Activated CD4-positive, alpha-beta T cell treated with anti-CD3 and anti-CD28 coated beads, Interleukin-2, amount 50 U/mL, for 48 hours (primary cell): ENCODE measurements around the gene TMSB15A.
"Not testable (repeated sequence)": the region's sequence is repeated elsewhere in the genome, so short reads cannot be mapped to it uniquely, and the experiment has no call there.

Experiments
- DNase-seq, 2 experiments: peaks; one replicate each; pipeline ENCODE4 v3.0.0-alpha.2; 2020

Gene TMSB15A

DNA sequence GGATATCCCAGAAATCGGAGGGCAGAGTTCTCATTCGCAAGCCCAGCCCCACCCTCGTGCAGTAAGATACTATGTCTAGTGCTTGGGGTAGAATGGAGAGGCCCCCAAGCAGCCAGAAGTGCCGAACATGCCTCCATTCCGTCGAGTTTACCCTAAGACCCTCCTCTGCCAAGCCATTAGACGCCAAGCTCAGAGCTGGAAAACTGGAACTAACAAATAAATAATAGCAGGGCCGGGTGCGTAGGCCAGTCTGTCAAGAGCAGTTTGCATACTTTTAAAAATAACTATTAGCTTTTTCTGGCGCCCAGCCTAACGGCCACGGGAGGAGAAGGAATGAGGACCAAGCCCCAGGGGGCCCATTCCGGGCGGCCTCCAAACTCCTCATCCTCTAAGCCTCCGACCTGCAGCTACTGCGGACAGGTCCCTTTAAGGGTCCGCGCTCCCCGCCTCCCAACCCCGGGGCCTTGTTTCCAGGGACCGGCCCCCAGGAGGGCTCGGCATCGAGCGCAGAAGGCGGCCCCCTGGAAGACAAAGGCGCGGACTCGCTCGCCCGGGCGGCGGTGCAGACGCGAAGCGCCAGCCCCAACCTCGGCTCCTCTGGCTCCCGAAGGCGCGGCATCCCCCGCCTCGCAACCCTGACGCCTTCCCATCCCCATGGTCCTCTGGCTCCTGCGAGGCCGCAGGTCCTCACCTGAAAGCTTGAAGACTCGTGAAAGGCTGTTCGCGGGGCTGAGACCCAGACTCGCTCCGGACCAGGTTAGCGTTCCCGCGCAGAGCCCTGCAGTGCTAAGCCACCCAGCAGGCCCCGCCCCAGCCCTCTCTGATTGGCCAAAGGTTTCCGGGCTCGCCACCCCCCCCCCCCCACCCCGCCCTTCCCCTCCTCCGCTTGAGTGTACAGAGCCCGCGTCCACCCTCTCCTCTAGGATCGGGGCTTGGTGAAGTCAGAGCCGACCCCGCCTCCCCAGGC is at the start of gene TMSB15A:
TMSB15A (minus strand) TSS at position 765 of the 967 bp plus-strand sequence.
- DNase-seq: peak; percentile 60 to 71

DNA sequence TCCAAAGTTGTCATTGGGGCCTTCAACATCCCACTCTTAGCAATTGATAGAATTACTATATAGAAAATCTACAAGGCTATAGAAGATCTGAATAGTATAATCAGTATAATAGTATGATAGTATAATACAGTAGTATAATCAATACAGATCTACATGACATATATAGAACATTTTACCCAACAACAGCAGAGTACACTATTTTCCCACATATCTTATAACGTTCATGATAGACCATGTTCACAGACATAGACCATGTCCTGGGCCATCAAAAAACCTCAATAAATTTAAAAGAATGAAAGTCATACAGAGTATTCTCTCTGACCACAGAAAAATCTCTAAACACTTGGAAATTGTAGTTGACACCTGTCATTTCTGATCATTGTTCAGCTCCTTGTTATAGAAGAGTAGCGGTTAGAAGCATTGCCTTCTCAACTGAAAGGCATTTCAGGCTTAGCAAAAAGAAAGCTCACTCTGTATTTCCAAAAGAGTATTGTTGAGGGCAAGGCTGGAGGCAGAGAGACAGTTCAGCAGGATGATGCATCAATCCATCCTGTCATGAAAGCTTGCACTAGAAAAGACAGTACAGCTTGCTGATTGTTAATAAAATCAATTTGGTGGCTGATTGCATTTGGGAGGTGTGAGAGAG is 44.0 kb upstream of the TMSB15A start:
- no peak for DNase-seq

- no peak for DNase-seq
Measured at GRCh38 chrX:102558607-102559006, 42.1 kb upstream of the TMSB15A start.

GRCh38 chrX:102548231-102548630 is 31.7 kb upstream of the TMSB15A start:
- DNase-seq: no peak

- DNase-seq: peak; percentile 8 to 12
Measured at GRCh38 chrX:102546828-102547493, 30.4 kb upstream of the TMSB15A start.

- DNase-seq: not testable (repeated sequence)
Measured at GRCh38 chrX:102546175-102546574, 29.6 kb upstream of the TMSB15A start.

- no peak for DNase-seq
Measured at GRCh38 chrX:102535958-102536357, 19.4 kb upstream of the TMSB15A start.

DNA sequence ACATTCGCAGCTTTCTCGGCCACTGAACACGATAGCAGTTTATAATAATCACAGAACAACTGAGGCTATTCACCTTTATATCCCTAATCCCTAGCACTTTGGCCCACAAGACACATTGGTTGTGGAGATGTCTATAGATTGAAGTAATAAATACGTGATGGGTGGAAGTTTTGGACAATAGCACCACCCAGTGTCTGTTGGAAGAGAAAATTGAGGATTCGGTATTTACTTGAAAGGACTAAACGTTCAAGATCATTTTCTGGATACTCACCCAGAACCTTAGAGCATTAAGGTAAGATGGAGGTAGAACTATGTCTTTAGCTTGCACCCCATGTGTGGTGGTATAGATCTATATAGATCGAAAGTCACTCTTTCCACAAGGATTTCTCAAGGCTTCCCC is 787 bp upstream of the TMSB15A start:
- DNase-seq: no peak

DNA sequence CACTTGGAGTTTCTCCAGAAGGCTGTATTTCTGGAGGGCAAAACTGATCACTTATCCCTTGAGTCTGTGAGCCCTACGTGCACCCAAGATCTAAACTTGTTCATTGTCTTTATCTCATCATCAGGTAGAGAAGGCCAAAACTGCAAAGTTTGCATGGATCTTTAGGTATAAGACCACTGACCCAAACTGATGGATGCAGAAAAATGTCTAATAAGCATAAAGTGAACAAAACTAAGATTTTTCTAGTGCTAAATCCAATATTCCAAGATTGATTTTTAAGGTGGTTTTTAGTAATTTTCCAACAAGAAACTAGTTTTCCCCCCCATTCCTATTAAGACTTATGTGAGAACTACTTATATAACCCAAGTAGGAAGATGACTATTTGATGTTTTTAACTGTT is 2.0 kb downstream of the TMSB15A start:
- DNase-seq: no peak

DNA sequence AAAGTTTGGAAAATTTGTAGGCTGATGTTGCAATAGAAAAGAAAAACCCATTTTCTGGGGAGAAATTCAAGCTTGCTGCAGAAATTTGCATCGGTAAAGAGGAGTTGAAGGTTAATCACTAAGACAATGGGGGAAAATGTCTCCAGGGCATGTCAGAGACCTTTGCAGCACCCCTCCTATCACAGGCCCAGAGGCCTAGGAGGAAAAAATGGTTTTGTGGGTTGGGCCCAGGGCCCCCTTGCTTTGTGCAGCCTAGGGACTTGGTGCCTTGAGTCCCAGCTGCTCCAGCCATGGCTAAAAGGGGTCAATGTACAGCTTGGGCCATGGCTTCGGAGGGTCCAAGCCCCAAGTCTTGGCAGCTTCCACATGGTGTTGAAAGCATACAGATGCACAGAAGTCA is 17.8 kb downstream of the TMSB15A start:
- no peak for DNase-seq

GRCh38 chrX:102491766-102492165 is 24.8 kb downstream of the TMSB15A start:
- no peak for DNase-seq

DNA sequence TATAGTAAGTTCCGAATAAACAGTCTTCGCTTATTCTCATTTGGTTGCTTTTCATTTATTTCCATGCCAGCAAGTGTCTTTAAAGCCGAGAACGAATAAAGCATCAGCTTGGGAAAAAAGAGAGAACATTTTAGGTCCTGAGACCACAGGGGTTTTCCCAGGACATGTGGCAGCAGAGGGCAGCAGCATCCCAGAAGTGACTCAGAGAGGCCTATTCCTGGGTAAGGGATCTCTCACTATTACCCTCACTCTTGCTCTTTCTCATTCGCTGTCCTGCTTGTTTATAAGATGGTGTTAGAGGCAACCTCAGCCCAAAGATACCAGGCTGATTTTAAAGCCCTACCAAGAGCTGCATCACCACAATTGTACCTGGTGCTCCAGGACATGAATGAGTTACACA is 37.8 kb downstream of the TMSB15A start:
- not testable (repeated sequence) for DNase-seq

DNA sequence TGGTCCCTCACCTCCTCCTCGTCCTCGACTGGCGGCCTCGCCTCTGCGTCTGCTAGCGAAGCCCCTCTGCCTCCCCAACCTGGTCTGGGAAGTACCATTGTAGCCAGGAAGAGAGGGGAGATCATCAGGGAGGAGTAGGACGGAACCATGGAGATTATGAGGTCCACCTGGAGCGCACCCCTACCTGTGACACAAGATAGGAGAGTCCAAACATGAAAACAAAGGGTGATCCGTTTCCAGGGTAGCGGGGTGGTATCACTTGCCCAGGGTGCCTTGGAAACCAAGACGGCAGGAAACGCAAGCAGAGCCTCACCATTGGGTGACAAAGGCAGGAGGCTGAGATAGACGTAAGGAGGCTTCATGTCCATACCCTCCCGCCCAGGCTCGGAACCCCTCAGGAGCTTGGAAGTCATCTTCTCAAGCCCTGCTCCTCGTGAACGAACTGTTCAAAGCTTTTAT is 44.7 kb downstream of the TMSB15A start, which contains the start of gene TCP11X2:
TCP11X2 (minus strand) TSS at position 51 of the 459 bp plus-strand sequence.
- not testable (repeated sequence) for DNase-seq

GRCh38 chrX:102470215-102470614 is 46.3 kb downstream of the TMSB15A start:
- not testable (repeated sequence) for DNase-seq
